Stimulated activated CD4-positive, alpha-beta T cell treated with anti-CD3 and anti-CD28 coated beads, Interleukin-2, amount 100 ng/mL, for 48 hours (primary cell): Measurements from ENCODE around the gene FYB1.
A peak's percentile ranks its signal among the peaks of the same experiment; 100 is the strongest.
"Not testable (repeated sequence)": the region's sequence is repeated elsewhere in the genome, so short reads cannot be mapped to it uniquely, and the experiment has no call there.

Source experiments
- DNase-seq, 2 donors: peaks; one replicate each; pipeline ENCODE4 v3.0.0-alpha.2; 2020

The FYB1 gene

GRCh38 chr5:39226558-39226957 lies 7.2 kb upstream of the FYB1 start:
- DNase-seq: no peak

DNA sequence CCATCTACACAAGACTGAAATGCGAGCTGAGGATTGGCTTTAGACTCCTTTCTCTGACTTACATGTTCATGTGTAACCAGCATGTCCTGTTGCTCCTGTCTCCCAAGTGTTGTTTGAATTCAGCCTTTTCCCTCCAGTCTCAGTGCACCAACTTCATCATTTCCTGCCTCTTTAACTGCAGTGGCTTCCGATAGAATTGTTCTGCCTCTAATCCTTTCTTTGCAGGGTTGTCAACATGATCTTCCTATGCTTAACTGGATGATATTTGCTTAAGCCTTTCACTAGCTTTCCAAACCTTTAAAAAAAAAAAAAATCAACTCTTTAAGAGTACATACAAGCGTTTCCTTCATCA lies 6.7 kb upstream of the FYB1 start:
- DNase-seq: no peak

GRCh38 chr5:39225405-39226099 lies 6.2 kb upstream of the FYB1 start:
- DNase-seq: no peak

GRCh38 chr5:39224196-39224761 lies 4.9 kb upstream of the FYB1 start:
- no peak for DNase-seq

DNA sequence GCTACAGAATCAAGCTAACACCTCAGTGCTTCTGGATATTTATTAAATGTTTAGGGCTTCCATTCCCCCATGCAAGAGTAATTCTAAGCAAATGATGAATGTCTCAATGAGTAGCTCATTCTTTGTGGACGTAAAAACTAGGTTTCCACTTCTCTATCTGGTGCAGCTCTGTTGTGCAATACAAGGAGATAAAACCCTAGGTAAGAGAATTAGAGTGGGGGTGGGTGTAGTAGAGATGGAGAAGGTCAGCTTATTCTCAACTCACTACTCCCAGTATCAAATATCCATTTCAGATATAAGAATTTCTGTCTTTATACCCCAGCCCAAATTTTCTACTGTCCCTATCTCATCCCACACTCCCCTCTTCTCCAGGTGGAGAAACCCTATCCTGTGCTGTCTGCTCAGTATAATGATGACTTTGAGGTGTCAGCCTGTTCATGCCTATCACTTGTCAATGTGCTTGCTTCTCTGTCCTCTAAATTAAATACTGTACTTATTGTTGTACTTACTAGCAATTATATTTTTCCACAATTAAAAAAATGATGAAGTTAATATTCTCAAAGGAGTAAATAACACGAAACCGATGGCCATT lies 4.3 kb upstream of the FYB1 start:
- DNase-seq: no peak

DNA sequence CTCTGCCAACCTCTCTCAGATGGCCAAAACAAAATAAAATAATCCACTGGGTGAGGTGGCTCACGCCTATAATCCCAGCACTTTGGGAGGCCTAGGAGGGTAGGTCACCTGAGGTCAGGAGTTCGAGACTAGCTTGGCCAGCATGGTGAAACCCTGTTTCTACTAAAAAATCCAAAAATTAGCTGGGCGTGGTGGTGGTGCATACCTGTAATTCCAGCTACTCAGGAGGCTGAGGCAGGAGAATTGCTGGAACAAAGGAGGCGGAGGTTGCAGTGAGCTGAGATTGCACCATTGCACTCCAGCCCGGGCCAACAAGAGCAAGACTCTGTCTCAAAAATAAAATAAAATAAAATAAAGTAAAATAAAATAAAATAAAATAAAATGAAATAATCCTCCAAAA lies 2.3 kb upstream of the FYB1 start:
- not testable (repeated sequence) for DNase-seq

DNA sequence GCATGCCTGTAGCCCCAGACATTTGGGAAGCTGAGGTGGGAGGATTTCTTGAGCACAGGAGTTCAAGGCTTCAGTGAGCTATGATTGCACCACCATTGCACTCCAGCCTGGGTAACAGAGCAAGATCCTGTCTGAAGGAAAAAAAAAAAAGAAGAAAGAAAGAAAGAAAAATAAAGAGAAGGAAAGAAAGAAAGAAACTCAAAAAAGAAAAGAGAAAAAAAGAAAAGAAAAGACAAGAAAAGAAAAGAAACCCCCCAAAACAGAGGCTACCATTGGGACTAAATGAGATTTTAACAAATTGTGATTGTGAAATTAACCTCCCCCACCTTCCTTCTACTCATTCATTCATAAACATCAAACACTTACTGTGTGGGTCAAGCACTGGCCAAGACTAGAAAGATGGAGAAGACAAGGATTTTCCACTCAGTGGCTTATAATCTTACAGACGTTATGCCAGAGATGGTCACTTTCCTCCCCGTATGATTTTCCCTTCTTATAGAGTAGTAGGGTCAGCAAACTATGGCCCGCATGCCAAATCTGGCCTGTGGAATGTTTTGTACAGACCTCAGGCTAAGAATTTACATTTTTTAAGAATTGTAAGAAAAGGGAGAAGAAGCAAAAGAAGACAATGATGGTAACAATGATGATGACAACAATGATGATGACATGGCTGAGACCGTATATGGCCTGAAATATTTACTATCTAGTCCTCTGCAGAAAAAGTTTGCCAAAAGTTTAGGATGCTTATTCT lies 1.1 kb upstream of the FYB1 start:
- no peak for DNase-seq

GRCh38 chr5:39218482-39219402 lies 621 bp downstream of the FYB1 start:
- DNase-seq: no peak

- peak; percentile 72 to 79 for DNase-seq
Measured at GRCh38 chr5:39217365-39218281, 1.7 kb downstream of the FYB1 start.

GRCh38 chr5:39216631-39217030 lies 2.7 kb downstream of the FYB1 start:
- DNase-seq: no peak

- DNase-seq: no peak
Measured at GRCh38 chr5:39215857-39216256, 3.5 kb downstream of the FYB1 start.

DNA sequence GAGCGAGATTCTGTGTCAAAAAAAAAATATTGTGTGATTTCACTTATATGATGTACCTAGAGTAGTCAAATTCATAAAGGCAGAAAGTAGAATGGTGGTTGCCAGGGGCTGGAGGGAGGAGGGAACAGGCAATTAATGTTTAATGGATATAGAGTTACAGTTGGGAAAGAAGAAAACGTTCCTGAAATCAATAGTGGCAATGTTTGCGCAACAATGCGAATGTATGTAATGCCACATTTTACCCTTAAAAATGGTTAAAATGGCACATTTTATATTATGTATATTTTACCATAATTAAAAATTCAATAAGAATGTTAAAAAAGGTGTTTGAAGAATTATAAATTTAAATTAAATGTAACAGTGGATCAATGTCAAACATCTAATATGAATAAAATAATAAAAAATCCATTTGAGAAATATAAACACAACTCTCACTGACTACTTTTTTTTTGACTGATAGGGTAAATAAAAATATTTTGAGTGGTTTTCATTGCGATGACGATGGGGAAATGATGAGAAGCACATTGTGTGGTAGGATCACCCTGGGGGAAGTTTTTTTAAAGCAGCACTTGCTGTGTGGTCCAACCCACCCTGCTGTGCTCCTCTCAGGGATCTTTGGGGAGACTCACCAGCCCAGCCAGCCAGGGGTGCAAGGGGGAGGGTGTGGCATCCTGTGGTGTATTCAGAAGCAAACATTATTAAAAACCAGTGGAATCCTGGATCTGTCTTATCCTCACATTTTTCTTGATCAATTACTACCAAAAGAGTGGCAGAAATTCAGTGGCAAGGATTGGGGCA lies 4.3 kb downstream of the FYB1 start:
- no peak for DNase-seq

GRCh38 chr5:39213447-39214207 lies 5.7 kb downstream of the FYB1 start:
- DNase-seq: no peak

GRCh38 chr5:39211773-39212172 lies 7.6 kb downstream of the FYB1 start:
- no peak for DNase-seq

GRCh38 chr5:39209924-39210323 lies 9.4 kb downstream of the FYB1 start:
- peak; percentile 60 to 64 for DNase-seq

DNA sequence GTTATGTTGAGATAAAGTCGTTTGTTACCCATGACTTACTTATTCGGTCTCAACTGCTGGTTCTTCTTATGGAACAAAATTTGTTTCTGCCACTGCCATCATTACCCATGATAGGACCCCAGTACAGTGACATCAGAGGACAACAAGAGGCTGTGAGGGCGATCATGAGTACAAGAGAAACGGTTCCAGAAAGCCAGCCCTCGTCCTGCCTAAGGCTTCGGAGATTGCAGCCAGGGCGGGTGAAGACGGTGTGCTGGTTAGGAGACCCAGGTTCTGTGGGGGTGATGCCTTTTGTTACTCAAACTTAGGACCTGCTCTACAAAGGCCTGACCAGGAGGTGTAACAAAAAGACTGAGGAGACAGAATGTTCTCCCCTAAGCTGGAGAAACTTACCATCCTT lies 10.9 kb downstream of the FYB1 start:
- DNase-seq: no peak

DNA sequence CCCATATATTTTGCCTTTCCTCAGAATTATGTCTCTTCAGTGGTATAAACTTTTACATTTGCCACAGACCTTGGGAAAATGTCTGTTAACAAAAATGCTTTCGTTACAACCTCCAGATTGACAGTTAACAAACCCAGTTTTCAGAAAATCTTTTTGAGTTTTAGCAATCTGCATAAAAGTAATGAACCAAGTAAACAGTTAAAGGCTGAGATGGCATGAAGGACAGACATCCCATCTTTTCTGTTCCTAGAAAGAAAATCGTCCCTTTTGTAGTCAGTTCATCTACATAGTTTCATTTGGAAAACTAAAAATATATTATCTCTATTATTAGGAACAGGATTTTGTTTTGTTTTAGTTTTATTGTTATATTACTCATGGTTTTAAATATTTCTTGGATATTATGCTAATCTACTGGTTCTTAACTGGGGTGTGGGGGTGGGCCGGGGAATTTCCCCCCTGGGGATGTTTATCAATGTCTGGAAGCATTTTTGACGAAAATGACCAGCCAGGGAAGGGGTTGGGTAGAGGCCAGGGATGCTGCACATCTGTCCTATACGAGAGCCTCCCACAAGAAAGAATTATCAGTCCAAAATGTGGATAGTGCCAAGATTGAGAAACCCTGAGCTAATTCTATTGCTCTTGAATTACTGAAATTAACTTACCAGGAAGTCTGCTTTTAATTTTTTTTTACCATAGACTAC lies 11.9 kb downstream of the FYB1 start:
- no peak for DNase-seq

- no peak for DNase-seq
Measured at GRCh38 chr5:39206630-39207321, 12.6 kb downstream of the FYB1 start.

DNA sequence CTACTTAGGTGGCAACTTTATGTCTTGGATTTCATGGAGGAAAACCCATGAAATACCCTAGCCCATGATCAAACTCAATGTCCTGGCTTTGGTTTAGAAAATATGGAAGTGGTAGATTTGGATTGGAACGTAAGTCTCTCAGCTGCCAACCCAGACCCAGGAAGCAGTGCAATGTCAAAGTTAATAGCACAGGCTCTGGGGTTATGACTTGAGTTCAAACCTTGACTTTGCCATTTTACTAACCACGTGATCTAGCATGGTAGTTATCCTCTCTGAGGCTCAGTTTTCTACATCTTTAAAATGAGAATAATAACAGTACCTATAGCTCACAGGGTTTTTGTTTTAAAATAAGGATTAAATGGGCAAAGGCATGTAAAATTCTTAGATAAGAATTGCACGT lies 13.8 kb downstream of the FYB1 start:
- DNase-seq: no peak
